NOMO-1 (cell line): ENCODE results near the gene SUMF1.

Source experiments
- DNase-seq, 2 experiments: peaks; one replicate each; lab custom pipeline; 2025; ENCODE audit not compliant: unreplicated experiment in 2 of 2; lab: John Stamatoyannopoulos, UW

Gene SUMF1

DNA sequence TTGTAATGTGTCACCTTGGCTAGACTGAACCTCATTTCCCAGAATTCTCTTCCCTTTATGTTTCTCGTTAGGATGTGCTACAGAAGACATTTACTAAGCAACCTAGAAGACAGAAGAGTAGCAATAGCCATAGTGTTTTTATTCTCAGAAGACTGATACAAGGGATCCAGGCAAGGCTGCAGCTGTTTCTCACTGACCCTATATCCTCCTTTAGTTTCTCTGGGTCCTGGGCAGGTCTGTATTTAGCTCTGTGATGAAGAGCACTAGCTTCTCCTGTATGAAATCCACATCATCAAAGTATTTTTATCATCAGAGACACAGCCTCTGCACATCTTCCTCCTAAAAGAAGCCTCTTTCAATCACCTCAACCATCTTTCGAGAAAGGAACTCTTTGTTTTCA lies 72.5 kb downstream of the SUMF1 start:
- no peak for DNase-seq

DNA sequence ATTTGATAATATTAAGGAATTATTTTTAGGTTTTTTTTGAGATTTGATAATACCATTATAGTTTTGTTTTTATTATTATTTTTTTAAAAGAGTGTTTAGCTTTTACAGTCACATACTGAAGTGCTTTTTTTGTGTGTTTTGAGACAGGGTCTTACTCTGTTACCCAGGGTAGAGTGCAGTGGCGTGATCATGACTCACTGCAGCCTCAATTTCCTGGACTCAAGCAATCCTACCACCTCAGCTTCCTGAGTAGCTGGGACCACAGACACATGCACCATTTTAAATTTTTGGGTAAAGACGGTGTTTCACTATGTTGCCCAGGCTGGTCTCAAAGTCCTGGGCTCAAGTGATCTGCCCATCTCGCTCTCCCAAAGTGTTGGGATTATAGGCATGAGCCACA lies 73.0 kb downstream of the SUMF1 start:
- DNase-seq = peak; percentile 2 to 14

DNA sequence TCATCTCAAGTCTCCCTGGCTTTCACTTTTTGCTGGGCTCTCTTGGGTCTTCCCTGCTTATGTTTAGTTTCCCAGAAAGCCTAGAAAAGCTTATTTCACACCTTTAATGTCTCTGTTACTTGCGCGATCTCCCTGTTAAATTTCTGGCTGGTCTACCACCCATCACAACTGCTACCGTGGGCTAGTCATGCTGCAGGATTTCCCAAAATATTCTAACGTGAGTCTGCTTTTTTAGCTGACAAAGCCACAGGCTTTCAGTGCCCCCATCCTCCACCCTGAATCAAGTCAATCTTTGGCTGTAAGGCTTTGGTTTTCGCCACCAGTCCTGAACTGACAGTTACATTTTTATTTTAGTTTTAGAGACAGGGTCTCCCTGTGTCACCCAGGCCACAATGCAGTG lies 74.1 kb downstream of the SUMF1 start:
- no peak for DNase-seq

DNA sequence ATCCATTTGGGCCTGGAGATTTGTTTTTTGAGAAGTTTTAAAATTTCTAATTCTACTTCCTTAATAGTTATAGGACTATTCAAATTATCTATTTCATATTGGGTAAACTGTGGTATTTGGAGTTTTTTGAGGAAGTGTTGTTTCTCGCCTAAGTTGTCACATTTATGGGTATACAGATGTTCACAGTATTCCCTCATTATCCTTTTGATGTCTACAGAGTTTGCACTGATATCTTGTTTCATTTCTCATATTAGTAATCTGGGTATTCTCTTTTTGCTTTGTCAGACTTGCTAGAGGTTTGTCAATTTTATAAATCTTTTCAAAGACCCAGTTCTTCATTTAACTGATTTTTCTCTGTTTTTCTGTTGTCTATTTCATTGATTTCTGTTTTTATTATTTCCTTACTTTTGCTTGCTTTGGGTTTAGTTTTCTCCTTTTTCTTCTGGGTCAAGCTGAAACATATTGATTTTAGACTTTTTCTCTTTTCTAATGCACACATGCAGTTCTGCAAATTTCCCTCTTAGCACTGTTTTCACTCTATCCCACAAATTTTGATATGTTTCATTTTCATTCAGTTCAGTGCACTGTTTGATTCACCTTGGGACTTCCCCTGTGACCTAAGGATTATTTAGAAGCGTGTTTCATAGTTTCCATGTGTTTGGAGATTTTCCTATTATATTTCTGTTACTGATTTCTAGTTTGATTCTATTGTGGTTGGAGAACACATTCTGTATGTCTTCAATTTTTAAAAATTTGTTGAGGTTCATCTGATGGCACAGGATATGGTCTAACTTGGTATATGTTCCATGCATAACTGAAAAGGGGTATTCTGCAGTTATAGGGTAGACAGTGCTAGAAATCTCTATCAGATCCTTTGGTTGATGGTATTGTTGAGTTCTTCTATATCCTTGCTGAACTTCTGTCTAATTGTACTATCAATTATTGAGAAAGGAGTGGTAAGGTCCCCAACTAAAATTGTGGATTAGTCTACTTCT lies 79.6 kb downstream of the SUMF1 start:
- DNase-seq = no peak

DNA sequence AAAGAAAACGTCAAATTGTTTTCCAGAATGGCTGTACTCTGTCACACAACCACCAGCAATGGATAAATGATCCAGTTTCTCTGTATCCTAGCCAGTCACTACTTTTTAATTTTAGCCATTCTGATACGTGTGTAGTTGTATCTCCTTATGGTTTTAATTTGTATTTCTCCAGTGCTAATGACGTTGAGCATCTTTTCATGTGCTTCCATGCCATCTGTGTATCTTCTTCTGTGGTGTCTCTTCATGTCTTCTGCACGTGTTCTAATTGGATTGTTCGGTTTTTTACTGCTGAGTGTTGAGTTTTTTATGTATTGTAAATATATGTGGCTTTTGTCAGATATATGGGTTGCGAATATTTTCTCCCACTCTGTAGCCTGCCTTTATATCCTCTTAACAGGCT lies 81.9 kb downstream of the SUMF1 start:
- no peak for DNase-seq

DNA sequence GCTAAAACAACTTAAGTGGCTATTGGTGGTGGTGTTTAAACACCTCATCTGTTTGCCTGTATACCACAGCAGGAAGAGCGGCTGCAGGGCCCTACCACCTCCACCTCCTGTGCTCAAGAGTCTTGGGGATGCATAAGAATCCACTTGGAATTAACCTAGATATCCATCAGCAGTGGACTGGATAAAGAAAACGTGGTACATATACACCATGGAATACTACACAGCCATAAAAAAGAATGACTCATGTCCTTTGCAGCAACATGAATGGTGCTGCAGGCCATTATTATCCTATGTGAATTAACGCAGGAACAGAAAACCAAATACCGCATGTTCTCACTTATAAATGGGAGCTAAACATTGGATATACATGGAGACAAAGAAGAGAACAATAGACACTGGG lies 87.1 kb downstream of the SUMF1 start:
- no peak for DNase-seq

DNA sequence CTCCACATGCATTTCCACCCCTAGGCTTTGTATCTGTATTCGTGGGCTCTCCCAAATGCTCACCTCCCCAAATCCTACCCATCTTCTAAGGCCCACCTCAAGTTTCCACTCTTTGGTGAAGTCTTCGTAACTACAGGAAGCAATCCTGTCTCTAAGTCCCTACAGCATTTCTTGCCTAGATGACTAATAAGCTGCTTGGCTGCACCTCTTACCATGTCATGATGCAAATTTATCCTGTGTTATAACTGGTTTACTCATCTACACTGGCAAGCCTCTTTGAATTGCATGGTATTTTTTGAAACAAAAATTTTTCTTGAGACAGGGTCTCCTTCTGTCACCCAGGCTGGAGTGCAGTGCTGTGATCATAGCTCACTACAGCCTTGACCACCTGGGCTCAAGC lies 90.6 kb downstream of the SUMF1 start:
- no peak for DNase-seq

DNA sequence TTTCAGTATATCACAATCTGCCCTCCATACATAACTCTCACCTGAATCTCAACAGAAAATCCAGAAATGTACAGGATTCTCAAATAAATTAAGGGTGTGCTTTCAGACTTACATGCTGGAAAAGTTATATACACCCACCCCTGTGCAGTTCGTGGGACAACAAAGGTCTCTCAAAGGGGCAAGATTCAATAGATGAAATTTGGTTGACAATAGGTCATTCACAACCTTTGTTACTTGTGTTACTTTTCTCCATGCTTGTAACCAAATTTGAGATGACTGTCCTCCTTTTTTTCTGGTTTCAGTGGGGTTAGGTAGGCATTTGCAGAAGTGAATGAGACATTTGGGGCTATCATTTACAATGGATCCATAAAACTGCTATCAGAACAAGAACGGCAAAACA lies 91.2 kb downstream of the SUMF1 start:
- DNase-seq = no peak

DNA sequence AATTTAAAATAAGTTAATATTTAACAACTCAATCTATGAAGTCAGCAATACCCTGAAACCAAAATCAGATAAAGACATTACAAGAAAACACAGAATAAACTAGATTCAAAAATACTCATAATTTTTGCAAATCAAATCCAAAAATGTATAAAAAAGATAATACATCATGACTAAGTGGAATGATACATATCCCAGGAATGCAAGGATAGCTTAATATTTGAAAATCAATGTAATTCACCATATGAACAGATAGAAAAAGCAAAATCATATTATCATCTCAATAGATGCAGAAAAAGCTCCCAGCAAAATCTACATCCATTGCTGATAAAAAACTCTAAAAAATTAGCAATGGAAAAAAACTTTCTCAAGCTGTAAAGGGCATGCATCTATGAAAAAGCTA lies 93.4 kb downstream of the SUMF1 start:
- DNase-seq = no peak

DNA sequence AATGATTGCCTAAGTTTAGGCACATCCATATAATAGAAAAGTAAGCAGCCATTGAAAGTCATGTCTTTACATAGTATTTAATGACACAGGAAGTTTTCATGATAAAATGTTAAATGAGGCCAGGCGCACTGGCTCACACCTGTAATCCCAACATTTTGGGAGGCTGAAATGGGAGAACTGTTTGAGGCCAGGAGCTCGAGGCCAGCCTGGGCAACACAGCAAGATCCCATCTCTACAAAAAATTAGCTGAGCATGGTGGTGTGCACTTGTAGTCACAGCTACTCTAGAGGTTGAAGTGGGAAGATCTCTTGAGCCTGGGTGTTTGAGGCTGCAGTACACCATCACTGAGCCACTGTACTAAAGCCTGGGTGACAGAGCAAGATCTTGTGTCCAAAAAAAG lies 104.5 kb downstream of the SUMF1 start:
- DNase-seq = no peak

DNA sequence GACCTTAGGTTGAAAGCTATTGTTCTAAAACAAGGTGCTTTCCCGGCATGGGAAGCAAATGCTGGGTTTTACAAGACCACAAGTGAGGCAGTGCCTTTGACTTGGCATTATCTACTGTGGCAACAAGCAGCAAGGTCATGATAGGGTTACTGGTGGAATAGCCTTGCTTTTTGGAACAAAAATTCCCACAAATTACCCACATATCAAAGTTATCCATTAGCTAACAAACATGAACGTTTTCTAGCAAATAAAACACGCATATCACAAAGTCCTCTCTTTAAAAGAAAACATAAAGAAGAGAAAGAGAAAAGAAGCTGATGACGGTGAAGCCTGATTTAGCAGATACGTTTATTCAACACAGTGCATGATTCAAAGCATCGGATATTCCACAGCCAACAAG lies 106.3 kb downstream of the SUMF1 start:
- DNase-seq = no peak

DNA sequence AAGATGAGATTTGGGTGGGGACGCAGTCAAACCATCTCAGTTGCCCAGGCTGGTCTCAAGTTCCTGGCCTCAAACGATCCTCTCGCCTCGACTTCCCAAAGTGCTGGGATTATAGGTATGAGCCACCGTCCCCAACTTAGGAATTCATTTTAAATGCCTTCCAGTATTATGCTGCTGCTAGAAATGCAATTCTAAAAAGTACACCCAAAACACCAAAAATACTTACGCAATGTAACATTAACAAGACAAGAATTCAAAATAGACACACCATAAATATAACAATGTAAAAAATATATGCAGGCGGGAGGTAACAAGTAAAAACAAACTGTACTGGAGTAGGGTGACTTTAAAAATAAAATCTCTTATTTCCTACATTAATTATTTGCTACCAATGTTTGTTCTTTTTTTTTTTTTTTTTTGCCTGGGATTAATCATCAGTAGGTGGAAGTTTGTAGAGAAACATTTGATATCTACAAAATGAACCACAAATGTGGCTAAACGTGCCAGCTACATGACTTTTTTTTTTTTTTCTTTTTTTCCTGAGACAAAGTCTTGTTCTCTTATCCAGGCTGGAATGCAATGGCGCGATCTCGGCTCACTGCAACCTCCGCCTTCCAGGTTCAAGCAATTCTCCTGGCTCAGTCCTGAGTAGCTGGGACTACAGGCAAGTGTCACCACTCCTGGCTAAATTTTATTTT lies 107.1 kb downstream of the SUMF1 start:
- no peak for DNase-seq

DNA sequence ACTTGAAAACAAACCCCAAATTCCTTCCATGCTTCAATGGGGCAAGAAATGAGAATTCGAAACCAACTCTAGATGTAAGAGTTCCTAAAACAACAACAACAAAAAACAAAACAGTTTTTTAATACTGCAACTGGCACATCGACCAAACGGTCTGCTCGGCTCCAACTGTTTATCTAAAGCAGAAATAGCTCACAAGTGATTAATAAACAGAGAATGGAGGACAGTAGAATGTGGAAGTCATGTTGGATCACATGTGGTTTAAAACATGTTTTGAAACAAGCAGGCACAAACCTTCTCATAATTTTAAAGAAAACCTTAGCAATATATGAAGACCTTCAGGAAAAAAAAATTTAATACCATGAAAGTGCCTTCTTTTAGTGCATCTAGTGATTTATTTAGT lies 108.8 kb downstream of the SUMF1 start:
- no peak for DNase-seq

DNA sequence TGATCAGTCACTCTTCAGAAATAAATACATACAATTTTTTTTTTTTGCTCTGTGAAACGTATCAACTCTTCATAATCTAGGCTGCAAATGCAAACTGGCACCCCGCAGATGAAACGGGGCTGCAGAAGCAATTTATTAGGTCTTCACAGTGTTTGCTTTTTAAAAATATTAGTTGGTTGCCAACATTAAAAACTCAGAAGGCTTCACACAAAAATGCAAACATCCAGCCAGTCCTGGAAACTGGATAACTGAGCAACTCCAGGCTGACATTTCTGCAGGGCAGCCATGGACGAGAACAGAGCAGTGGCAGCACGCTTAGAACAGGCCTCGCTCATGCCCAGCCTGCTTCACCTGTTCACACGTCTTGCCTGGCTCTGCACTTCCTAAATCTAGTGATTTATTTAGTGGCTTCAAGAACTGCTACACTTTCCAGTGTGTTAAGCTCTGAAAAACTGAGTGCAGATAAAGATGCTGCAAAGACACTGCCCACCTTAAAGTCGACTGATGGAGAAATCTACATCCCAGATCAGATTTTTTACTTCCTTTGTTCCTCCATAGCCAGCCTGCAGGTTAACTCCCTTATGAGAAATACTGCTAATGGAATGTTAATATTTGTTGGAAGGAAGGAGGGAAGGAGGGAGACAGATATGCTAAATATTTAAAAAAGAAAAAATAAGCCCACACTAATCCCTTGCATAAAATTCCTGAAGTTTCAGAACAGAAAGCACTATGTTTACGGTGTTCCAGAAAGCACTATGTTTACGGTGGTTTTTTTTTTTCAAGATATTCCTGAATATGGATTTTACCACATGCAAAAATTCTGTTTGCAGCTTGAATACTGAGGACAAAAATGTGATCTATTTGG lies 110.3 kb downstream of the SUMF1 start:
- DNase-seq = no peak

DNA sequence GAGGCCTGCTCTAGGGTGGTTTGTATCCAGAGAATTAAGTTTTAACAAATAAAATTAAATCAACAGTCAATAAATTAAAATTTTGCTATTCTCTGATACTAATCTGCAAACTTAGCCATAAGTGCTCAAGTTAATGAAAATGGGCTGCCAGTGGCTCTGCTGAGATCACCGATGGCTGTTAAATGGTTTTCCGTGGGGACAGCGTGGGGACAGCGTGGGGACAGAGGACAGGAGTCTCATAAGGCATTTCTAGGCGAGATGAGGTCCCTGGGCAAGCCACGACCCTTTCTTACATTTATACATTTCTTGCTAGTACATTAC lies 110.9 kb downstream of the SUMF1 start:
- DNase-seq = no peak

DNA sequence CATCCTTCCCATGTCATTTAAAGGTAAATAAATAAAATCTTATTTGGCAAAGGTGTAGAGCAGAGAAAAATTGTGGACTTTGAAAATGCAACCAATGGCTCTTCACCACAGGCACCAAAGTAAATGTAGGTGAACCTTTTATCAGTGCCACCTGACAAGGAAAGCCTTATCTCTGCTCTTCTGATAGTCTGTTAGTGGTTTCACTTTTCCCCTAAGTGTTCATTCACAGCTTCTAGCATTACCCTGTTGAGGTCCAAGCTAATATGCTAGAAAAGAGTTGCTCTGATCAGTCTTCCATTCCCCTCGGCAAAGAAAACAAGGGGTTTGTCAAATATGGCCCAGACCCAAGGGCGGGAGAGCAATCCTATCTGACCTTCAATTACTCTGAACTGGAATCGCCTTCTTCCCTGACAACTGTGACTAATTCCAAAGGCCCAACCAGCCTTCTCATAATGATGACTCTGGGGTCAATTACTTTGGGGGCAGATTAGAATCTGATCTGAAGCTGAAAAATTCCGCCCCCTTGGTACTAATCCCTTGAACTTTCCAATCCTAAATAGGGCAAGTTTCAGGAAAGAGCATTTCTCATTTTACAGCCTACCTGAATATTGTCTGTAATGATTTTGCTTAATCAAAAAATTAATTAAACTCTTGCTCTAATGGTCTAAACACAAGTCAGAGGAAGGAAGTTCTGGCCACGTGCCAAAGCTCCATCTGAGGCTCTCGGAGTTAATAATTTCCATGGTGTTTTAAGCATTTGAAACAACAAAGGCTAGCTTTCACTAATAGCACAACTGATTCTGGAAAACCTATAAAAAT lies 111.5 kb downstream of the SUMF1 start:
- DNase-seq = no peak

DNA sequence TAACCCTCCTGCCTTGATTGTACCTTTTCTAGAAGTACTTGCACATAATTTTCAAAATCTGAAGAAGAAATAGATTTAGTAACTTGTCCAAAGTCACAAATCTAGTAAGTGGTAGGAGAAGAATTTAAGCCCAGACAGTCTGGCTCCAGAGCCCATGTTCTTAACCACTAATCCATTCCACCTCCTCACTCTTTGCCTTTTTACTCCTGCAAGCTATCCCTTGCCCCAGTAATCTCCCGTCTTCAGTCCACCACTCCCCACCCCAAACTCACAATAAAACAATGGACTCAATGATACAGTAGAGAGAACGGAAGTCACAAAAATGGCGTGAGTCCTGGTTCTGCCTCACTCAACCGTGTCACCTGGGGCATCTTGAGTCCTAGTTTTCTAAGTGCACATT lies 115.2 kb downstream of the SUMF1 start:
- DNase-seq = no peak

DNA sequence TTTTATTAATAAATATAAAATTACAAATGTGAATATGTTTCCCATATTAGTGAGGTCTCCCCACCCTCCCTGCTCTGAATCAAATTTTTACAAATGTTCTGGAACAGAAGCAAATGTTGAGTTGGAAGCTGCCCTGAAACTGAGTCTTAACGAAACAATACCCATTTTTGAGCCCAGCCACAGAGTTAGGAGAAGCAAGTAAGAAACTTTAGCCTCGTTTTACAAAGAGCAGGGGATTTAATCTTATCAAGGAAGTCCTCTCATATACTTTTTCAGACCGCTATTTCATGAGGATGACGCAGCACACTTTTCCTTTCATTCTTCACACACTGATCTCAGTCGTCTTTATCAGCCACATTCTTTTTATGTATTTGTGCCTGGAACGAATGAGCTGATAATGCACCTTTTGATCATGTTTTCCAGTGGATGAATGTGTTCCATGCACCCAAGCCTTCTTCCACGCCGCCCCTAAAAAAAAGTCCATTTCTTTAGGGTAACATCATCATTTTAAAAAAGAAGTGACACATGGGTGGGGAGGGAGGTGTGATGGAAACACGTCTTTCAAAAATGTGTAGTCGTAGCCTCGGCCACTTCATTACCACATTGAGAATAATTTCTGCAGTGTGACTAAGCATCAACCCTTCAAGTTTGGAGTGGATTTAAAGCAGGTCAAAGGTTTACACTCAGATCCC lies 115.8 kb downstream of the SUMF1 start:
- peak in 1 of 2 experiments; percentile 18 for DNase-seq

DNA sequence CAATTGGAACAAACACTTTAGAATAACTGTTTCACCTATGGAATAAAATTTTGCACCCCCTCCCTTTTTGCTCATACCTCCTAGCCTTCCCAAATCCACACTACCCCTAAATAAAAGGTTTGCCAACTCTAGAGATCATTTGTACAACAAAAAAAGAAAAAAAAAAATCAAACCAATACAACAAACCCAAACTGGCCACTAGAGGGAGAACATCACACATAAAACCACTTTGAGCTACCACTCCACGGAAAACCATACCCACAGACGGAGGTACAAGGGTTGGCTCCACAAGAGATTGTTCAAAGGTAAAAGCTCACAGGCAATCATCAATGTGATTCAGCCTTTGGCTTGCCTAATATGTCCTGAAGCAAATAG lies 116.3 kb downstream of the SUMF1 start:
- DNase-seq = peak; percentile 29 to 75

DNA sequence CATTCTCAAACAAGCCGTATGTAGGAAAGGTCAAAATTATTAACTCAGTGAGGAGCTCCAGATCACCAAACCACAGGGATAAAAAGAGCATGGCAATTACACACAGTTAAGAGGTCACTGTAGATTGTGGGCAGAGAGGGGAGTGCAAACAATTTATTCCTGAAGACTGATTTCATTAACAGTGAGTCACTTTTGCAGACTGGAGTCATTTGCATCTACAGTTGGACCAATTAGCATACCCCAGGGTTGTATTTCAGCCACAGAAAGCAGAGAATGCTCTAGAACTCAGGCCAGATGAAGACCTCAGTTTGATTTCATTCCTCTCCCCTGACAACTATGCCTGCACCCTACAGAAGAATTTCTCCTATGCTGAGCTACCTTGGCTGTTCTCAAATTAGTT lies 123.8 kb downstream of the SUMF1 start:
- peak in 1 of 2 experiments; percentile 18 for DNase-seq
